Adipocyte (in vitro differentiated cells): ENCODE results near the gene SPSB1.

ENCODE experiments used
- DNase-seq: peaks from one replicate; pipeline ENCODE4 v3.0.0-alpha.2; 2015; ENCODE audit warnings: low read depth
- H3K27me3 ChIP-seq: replicated peaks from 2 replicates; pipeline ENCODE4 v1.7.0; 2013; ENCODE audit warnings: mild to moderate bottlenecking, low read length, moderate library complexity; ENCODE audit not compliant: control insufficient read depth, insufficient read depth
- H3K36me3 ChIP-seq: 2 replicates; pipeline ENCODE4 v1.7.0; 2013; ENCODE audit warnings: low read length, mild to moderate bottlenecking, moderate library complexity; ENCODE audit not compliant: control insufficient read depth, insufficient read depth, severe bottlenecking
- H3K4me1 ChIP-seq: 2 replicates; pipeline ENCODE4 v1.7.0; 2013; ENCODE audit warnings: mild to moderate bottlenecking, low read length, moderate library complexity; ENCODE audit not compliant: control insufficient read depth, insufficient read depth
- H3K4me3 ChIP-seq: 2 replicates; pipeline ENCODE4 v1.7.0; 2013; ENCODE audit warnings: mild to moderate bottlenecking, low read length, moderate library complexity
- H3K9ac ChIP-seq: 2 replicates; pipeline ENCODE4 v1.7.0; 2013; ENCODE audit warnings: mild to moderate bottlenecking, low read length, moderate library complexity
- H3K9me3 ChIP-seq: 2 replicates; pipeline ENCODE4 v1.7.0; 2013; ENCODE audit warnings: mild to moderate bottlenecking, low read length, moderate library complexity; ENCODE audit not compliant: control insufficient read depth

Gene SPSB1

GRCh38 chr1:9271283-9271682, 21.4 kb upstream of the SPSB1 start:
- Histone ChIP-seq H3K36me3 (peaks cover 7% of the 10 kb centered on the region), H3K27me3 (no peaks in the 10 kb centered on the region), H3K4me1 (peaks cover 27% of the 10 kb centered on the region), H3K4me3 (no peak overlapping the region), H3K9ac (no peak overlapping the region), H3K9me3 (no peaks in the 10 kb centered on the region)
- DNase-seq = no peak

- peaks cover 21% of the 10 kb centered on the region for H3K4me1 ChIP-seq
- no peaks in the 10 kb centered on the region for H3K9me3 ChIP-seq
- no peak overlapping the region for H3K4me3 ChIP-seq
- DNase-seq = no peak
- no peak overlapping the region for H3K9ac ChIP-seq
- no peaks in the 10 kb centered on the region for H3K27me3 ChIP-seq
- peaks cover 7% of the 10 kb centered on the region for H3K36me3 ChIP-seq
Measured at GRCh38 chr1:9271861-9272595, 20.7 kb upstream of the SPSB1 start.

DNA sequence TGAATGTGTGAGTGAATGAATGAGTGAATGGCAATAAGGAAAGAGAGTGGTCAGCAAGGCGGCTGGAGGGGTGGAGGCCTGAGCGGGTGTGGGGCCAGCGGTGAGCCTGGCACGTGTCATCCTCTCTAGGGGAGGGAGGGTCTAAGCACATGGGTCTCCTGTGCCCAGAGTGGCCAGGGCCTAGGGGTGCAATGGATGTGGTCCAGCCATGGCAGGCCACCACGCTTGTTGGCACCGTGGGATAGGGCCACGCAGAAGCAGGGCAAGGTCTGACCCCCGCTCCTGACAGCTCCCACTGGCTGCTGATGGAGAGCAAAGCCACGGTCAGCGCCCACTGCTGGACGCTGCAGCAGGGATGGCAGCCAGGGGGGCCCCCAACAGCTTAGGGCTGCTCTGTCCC, 19.5 kb upstream of the SPSB1 start:
- Histone ChIP-seq H3K36me3 (peaks cover 7% of the 10 kb centered on the region), H3K9ac (no peak overlapping the region), H3K4me1 (peaks cover 27% of the 10 kb centered on the region), H3K27me3 (no peaks in the 10 kb centered on the region), H3K9me3 (no peaks in the 10 kb centered on the region), H3K4me3 (no peak overlapping the region)
- no peak for DNase-seq

DNA sequence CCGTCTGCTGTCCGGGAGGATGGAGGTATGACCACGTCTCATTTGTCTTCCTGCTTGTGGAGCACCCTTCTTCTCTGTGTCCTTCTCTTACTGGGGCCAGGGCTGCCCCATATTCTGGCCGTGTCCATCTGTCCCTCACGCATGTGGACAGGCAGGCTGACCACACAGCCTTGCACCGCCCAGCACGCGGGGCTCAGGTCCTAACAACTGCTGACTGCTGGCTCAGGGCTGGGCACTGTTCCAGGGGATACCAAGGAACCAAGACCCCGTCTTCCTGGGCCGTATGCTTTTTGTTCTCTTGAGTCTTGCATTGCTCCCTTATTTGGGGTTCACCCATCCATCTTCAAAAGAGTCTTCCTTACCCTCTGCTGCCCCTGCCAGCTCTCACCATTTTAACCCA, 17.5 kb upstream of the SPSB1 start:
- Histone ChIP-seq H3K36me3 (no peaks in the 10 kb centered on the region), H3K9ac (no peak overlapping the region), H3K27me3 (no peaks in the 10 kb centered on the region), H3K4me1 (peaks cover 46% of the 10 kb centered on the region), H3K9me3 (no peaks in the 10 kb centered on the region), H3K4me3 (no peak overlapping the region)
- DNase-seq = no peak

GRCh38 chr1:9275567-9276034, 17.1 kb upstream of the SPSB1 start:
- Histone ChIP-seq H3K36me3 (no peaks in the 10 kb centered on the region), H3K9ac (no peak overlapping the region), H3K9me3 (no peaks in the 10 kb centered on the region), H3K27me3 (no peaks in the 10 kb centered on the region), H3K4me1 (peaks cover 45% of the 10 kb centered on the region), H3K4me3 (peak overlapping the region; percentile 31)
- peak; percentile 82 for DNase-seq

- DNase-seq = no peak
Measured at GRCh38 chr1:9278116-9278515, 14.6 kb upstream of the SPSB1 start.

GRCh38 chr1:9278585-9279153, 14.0 kb upstream of the SPSB1 start:
- Histone ChIP-seq H3K4me3 (peak overlapping the region; percentile 1), H3K27me3 (no peaks in the 10 kb centered on the region), H3K36me3 (no peaks in the 10 kb centered on the region), H3K4me1 (peaks cover 59% of the 10 kb centered on the region), H3K9me3 (no peaks in the 10 kb centered on the region), H3K9ac (peak overlapping the region; percentile 42)
- DNase-seq = no peak

More at GRCh38 chr1:9278116-9278515, 14.6 kb upstream of the SPSB1 start:
- no peaks in the 10 kb centered on the region for H3K9me3 ChIP-seq
- peak overlapping the region; percentile 12 for H3K4me3 ChIP-seq
- H3K4me1 ChIP-seq = peaks cover 59% of the 10 kb centered on the region
- peak overlapping the region; percentile 52 for H3K9ac ChIP-seq
- no peaks in the 10 kb centered on the region for H3K27me3 ChIP-seq
- no peaks in the 10 kb centered on the region for H3K36me3 ChIP-seq

DNA sequence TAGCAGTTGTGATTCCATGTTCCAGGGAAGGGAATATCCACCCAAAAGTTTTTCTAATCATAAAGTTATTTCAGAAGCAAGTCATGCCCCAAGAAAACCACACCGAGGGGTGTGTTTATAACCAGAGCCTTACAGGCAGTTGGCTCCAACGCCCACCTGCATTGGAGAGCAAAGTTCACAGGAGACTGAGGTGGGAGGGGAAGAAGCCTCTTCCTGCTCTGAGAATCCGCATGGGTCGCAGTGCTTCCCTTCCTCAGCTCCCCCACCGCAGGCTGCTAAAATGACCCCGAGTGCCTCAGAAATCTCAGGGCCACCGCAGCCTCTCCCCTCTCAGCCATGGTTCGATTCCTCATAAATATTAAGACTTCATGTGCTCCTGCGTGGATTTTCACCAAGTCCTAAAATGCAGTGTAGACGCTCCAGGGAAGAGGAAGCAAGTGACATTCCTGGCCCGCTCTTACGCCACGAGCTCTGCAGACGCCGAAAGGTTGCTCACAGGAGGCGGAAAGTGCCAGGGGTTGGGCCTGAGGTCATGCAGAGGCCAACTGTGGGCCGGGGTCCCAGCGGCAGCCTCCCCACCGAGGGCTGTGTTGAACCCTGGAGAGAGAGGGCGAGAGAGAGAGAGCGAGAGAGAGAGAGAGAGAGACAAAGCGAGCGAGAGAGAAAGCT, 13.4 kb upstream of the SPSB1 start:
- Histone ChIP-seq H3K4me1 (peaks cover 59% of the 10 kb centered on the region), H3K4me3 (no peak overlapping the region), H3K9ac (peak overlapping the region; percentile 42), H3K36me3 (no peaks in the 10 kb centered on the region), H3K27me3 (no peaks in the 10 kb centered on the region), H3K9me3 (peaks cover 3% of the 10 kb centered on the region)
- no peak for DNase-seq

GRCh38 chr1:9280015-9280860, 12.5 kb upstream of the SPSB1 start:
- H3K27me3 ChIP-seq = no peaks in the 10 kb centered on the region
- H3K9me3 ChIP-seq = peaks cover 9% of the 10 kb centered on the region
- H3K4me1 ChIP-seq = peaks cover 55% of the 10 kb centered on the region
- peak overlapping the region; percentile 73 for H3K9ac ChIP-seq
- H3K4me3 ChIP-seq = peak overlapping the region; percentile 64
- no peaks in the 10 kb centered on the region for H3K36me3 ChIP-seq
- DNase-seq = peak; percentile 95

DNA sequence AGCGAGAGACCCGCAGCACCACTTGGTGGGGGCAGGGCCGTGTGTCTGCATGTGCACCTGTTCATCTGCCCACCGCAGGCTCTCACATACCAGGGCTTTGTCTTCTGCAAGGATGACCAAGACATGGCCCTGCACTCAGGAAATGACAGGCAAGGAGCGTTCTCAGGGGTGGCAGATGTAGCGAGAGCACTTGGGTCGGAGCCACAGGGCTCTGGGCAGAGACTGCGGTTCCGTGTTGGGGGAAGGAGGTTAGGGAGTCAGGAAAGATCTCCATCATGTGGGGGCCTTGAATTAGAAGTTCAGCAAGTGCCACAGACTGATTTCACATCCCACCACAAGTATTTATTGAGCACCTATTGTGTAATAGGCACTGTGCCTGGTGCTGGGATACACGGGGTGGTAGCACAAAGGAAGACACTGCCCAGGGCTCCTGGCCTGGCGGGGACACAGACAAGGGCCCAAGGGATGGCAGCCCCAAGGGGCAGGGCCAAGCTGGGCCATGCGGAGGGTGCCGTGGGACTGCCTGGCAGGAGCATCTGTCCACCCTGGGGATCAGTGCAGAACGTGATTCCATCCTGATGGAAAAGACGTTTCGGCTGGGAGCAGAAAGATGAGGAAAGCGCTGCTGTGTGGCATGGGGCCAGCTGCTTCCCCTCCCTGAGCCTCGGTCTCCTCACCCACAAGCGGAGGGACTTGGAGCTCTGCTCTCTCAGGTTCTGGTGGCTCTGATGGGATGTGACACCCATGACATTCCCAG, 11.4 kb upstream of the SPSB1 start:
- Histone ChIP-seq H3K4me1 (peaks cover 45% of the 10 kb centered on the region), H3K36me3 (no peaks in the 10 kb centered on the region), H3K9me3 (peaks cover 9% of the 10 kb centered on the region), H3K4me3 (peak overlapping the region; percentile 64), H3K27me3 (no peaks in the 10 kb centered on the region), H3K9ac (peak overlapping the region; percentile 73)
- DNase-seq = peak; percentile 38
